C4-2B (cell line): ENCODE results near the gene UGT1A3.
"Not testable (repeated sequence)": the region's sequence is repeated elsewhere in the genome, so short reads cannot be mapped to it uniquely, and the experiment has no call there.

Experiments
- ZFX ChIP-seq: fragments of 450-650 bp; IDR thresholded peaks from 2 replicates; pipeline ENCODE4 v1.6.1; 2017
- TF ChIP-seq, protein P1 (sequence below): fragments of 450-650 bp; conservative IDR thresholded peaks from 2 replicates; pipeline ENCODE4 v1.5.1; 2017; ENCODE audit warnings: mild to moderate bottlenecking

DNA sequence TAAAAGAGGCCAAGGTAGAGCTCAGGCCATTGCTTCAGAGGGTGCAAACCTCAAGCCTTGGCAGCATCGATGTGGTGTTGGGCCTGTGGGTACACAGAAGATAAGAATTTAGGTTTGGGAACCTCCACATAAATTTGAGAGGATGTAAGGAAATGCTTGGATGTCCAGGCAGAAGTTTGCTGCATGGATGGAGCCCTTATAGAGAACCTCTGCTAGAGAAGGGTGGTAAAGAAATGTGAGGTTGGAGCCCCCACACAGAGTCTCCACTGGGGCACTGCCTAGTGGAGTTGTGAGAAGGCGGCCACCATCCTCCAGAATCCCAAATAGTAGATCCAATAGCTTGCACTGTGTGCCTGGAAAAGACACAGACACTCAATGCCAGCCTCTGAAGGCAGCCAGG is 21.8 kb downstream of the UGT1A3 start:
- TF ChIP-seq, protein P1, sequence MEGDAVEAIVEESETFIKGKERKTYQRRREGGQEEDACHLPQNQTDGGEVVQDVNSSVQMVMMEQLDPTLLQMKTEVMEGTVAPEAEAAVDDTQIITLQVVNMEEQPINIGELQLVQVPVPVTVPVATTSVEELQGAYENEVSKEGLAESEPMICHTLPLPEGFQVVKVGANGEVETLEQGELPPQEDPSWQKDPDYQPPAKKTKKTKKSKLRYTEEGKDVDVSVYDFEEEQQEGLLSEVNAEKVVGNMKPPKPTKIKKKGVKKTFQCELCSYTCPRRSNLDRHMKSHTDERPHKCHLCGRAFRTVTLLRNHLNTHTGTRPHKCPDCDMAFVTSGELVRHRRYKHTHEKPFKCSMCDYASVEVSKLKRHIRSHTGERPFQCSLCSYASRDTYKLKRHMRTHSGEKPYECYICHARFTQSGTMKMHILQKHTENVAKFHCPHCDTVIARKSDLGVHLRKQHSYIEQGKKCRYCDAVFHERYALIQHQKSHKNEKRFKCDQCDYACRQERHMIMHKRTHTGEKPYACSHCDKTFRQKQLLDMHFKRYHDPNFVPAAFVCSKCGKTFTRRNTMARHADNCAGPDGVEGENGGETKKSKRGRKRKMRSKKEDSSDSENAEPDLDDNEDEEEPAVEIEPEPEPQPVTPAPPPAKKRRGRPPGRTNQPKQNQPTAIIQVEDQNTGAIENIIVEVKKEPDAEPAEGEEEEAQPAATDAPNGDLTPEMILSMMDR: not testable (repeated sequence)
- TF ChIP-seq ZFX: not testable (repeated sequence)
